HepG2 (cell line): Measurements from ENCODE around the gene AURKA. TPM values are rescaled to one million over a fixed set of nuclear protein-coding genes. Genes with fewer than 3 reads are reported as not detected.
"Not testable (repeated sequence)": the region's sequence is repeated elsewhere in the genome, so short reads cannot be mapped to it uniquely, and the experiment has no call there.

Source experiments
- ATAC-seq: fragments of 200-7000 bp; cut with Tn5 transposase; 3 replicates; pipeline ENCODE4 v1.9.1; 2020; ENCODE audit warnings: mild to moderate bottlenecking, moderate library complexity
- BruUV-seq: library from RNA; stranded (reverse); fragments of 400-500 nt; replicated peaks from 2 replicates; lab custom pipeline; 2021; lab: Mats Ljungman, UMichigan
- CTCF ChIA-PET: fragments of 300-600 bp; formaldehyde crosslinking; extraction: SDS; loops from one replicate; lab custom pipeline; 2021; ENCODE audit warnings: low total read pairs, inconsistent platforms, low intra/inter-chr PET ratio; lab: Yijun Ruan, JAX
- POLR2A ChIA-PET: fragments of 350-600 bp; sonication (Branson Sonifier 250); formaldehyde crosslinking; loops from one replicate; lab custom pipeline; 2020; ENCODE audit warnings: antibody characterized with exemption, inconsistent platforms; lab: Yijun Ruan, JAX
- DNase-seq: peaks from one replicate; pipeline ENCODE4 v3.0.0-alpha.2; 2015; ENCODE audit warnings: low spot score
- FAIRE-seq: peaks from 3 replicates; lab custom pipeline; 2011; peaks lifted over from hg19 to GRCh38; lab: Jason Lieb, UNC
- H2AFZ ChIP-seq: one replicate; pipeline ENCODE4 v1.6.1; 2011; ENCODE audit warnings: low read length, inconsistent platforms
- H3K27ac ChIP-seq: fragments of 300-600 bp; 3 replicates; pipeline ENCODE4 v1.8.0; 2011; ENCODE audit warnings: mixed run types, mild to moderate bottlenecking, mixed read lengths, low read length, inconsistent platforms; ENCODE audit not compliant: insufficient read depth; ENCODE audit errors: extremely low read length
- H3K27me3 ChIP-seq, 2 experiments: fragments of 200-600 bp in 1 of 2; 2 replicates in 1 of 2; 3 replicates in 1 of 2; pipeline versions ENCODE4 v1.6.0 to v1.8.0; 2011; ENCODE audit warnings: low read length in 2 of 2, mild to moderate bottlenecking in 2 of 2, moderate library complexity in 2 of 2, inconsistent platforms in 1 of 2; ENCODE audit not compliant: insufficient read depth in 2 of 2, control insufficient read depth in 1 of 2
- H3K36me3 ChIP-seq, 2 experiments: fragments of 200-600 bp in 1 of 2; replicated peaks in 1 of 2; 2 replicates in 1 of 2; 3 replicates in 1 of 2; pipeline versions ENCODE4 v1.5.1 to v1.8.0; 2011; ENCODE audit warnings: low read length in 2 of 2, inconsistent platforms in 1 of 2; ENCODE audit not compliant: insufficient read depth in 2 of 2, control insufficient read depth in 1 of 2
- H3K4me1 ChIP-seq: 2 replicates; pipeline ENCODE4 v1.5.1; 2012; ENCODE audit warnings: low read length, inconsistent platforms; ENCODE audit not compliant: insufficient read depth
- H3K4me2 ChIP-seq: 2 replicates; pipeline ENCODE4 v1.6.0; 2011; ENCODE audit warnings: low read depth, low read length, inconsistent platforms
- H3K4me3 ChIP-seq, 3 experiments: fragments of 200-600 bp in 1 of 3; sonication (generic), shearing (Covaris generic) in 1 of 3; replicated peaks in 1 of 3; 2 replicates each; pipeline ENCODE4 v1.5.1; 2011 to 2016; ENCODE audit warnings: low read length in 3 of 3, inconsistent platforms in 2 of 3, low read depth in 2 of 3, mild to moderate bottlenecking in 2 of 3, control low read depth in 1 of 3, mixed read lengths in 1 of 3; ENCODE audit not compliant: insufficient read depth in 1 of 3
- H3K79me2 ChIP-seq: one replicate; pipeline ENCODE4 v1.6.1; 2011; ENCODE audit warnings: low read length, inconsistent platforms; ENCODE audit not compliant: insufficient read depth
- H3K9ac ChIP-seq: 2 replicates; pipeline ENCODE4 v1.6.0; 2011; ENCODE audit warnings: mild to moderate bottlenecking, low read depth, low read length, inconsistent platforms; ENCODE audit not compliant: insufficient read depth
- H3K9me3 ChIP-seq: 2 replicates; pipeline ENCODE4 v1.5.1; 2012; ENCODE audit warnings: mild to moderate bottlenecking, low read length
- H4K20me1 ChIP-seq: 2 replicates; pipeline ENCODE4 v1.6.0; 2011; ENCODE audit warnings: inconsistent platforms, mild to moderate bottlenecking, low read length, moderate library complexity; ENCODE audit not compliant: insufficient read depth
- CEBPB ChIP-seq: IDR thresholded peaks from 2 replicates; pipeline ENCODE4 v1.6.1; 2011; ENCODE audit warnings: low read depth, low read length, improper control_type of control experiment, borderline replicate concordance
- MYPOP ChIP-seq: sonication (generic); formaldehyde crosslinking; IDR thresholded peaks from 2 replicates; pipeline ENCODE4 v1.8.1; 2023; ENCODE audit warnings: mild to moderate bottlenecking, moderate library complexity, missing genetic modification reagents
- NFIB ChIP-seq: sonication (generic); formaldehyde crosslinking; IDR thresholded peaks from 2 replicates; pipeline ENCODE4 v1.9.0; 2021; ENCODE audit warnings: missing genetic modification reagents, mild to moderate bottlenecking, borderline replicate concordance
- RBFOX2 ChIP-seq: fragments of 200-400 bp; formaldehyde crosslinking; IDR thresholded peaks from 2 replicates; pipeline ENCODE4 v1.6.1; 2017; ENCODE audit warnings: low read depth, mild to moderate bottlenecking, low read length
- ZNF660 ChIP-seq: sonication (generic); formaldehyde crosslinking; IDR thresholded peaks from 2 replicates; pipeline ENCODE4 v1.5.1; 2020; ENCODE audit warnings: mild to moderate bottlenecking, low read depth, missing genetic modification reagents, borderline replicate concordance
- WGBS: methylation state at CpG from one replicate; pipeline ENCODE4 v1.1.6; 2017; ENCODE audit warnings: low lambda C conversion rate; 5-methylcytosine and 5-hydroxymethylcytosine counted together
- in situ Hi-C: cut with HindIII; loops from 2 replicates; pipeline ENCODE4 v1.10.0; 2017; ENCODE audit warnings: low pct_unique_long_range_greater_than_20kb; ENCODE audit not compliant: extremely low pct_ligation_motif_present
- intact Hi-C: fragments of 100-400 bp; cut with micrococcal nuclease; formaldehyde crosslinking; loops from one replicate; pipeline ENCODE4 v1.10.0; 2022; ENCODE audit not compliant: unreplicated experiment
- polyA plus RNA-seq, 8 experiments: library from polyadenylated mRNA; depleted of rRNA in 3 of 8; stranded (reverse) in 7 of 8; unstranded in 1 of 8; fragments of >200 nt; fragmentation: Illumina TruSeq in 4 of 8; extraction: Trizol in 4 of 8; gene quantifications; 2 replicates each; pipeline versions ENCODE4 v1.2.1 to v1.2.3, GENCODE V29; 2011 to 2016; ENCODE audit warnings: low read depth in 4 of 8, missing spikeins in 1 of 8, mixed read lengths in 1 of 8; ENCODE audit not compliant: insufficient read depth in 1 of 8
- total RNA-seq, 5 experiments: library from RNA; depleted of rRNA; stranded (reverse); fragments of >200 nt; fragmentation: Illumina TruSeq; extraction: Trizol; gene quantifications; 2 replicates each; pipeline ENCODE4 v1.2.3, GENCODE V29; 2016; ENCODE audit warnings: low read depth in 1 of 5

Gene AURKA
- total and polyA plus RNA-seq, 2 of the 13 experiments (the other 11 are each of a cell fraction or from before 2014, with no cell fraction given) = 96.4 to 224 TPM

- DNase-seq (no peak), FAIRE-seq (no peak), ATAC-seq (no peak)
- no peak overlapping the region for H2AFZ ChIP-seq
- no peak overlapping the region for H3K27ac ChIP-seq
- no peak overlapping the region for H3K4me2 ChIP-seq
- in situ Hi-C loops = no loop called here
- no peak for TF ChIP-seq NFIB (CRISPR knock-in tag)
- TF ChIP-seq MYPOP (CRISPR knock-in tag) = no peak
- no peak for TF ChIP-seq ZNF660 (CRISPR knock-in tag)
- no peaks in the 10 kb centered on the region for H4K20me1 ChIP-seq
- H3K9ac ChIP-seq = no peak overlapping the region
- ChIA-PET CTCF (no interaction called here), POLR2A (interaction anchor here (0.6 to 2.0 kb wide), 3 partner anchors 15 to 48 kb away, joined by 3 to 5 read pairs (median 3); partner anchors contain the start of genes AURKA, CSTF1 and FAM210B)
- no peaks in the 10 kb centered on the region for H3K27me3 ChIP-seq
- H3K9me3 ChIP-seq = no peaks in the 10 kb centered on the region
- H3K4me1 ChIP-seq = peaks cover 22% of the 10 kb centered on the region
- no TSS peak for BruUV-seq
- intact Hi-C loops = no loop called here
- H3K36me3 ChIP-seq = peaks cover 16 to 48% of the 10 kb centered on the region in 2 experiments
- WGBS = 97% methylated on average over 3 of the region's 3 CpGs
- H3K4me3 ChIP-seq = no peak overlapping the region
- H3K79me2 ChIP-seq = no peaks in the 10 kb centered on the region
Measured at GRCh38 chr20:56406910-56407309, 14.9 kb upstream of the AURKA start.

GRCh38 chr20:56405356-56405755 is 13.3 kb upstream of the AURKA start:
- peaks cover 23 to 59% of the 10 kb centered on the region in 2 experiments for H3K36me3 ChIP-seq
- TF ChIP-seq CEBPB (peak; percentile 75), RBFOX2 (0 out of 2 replicates have a peak, but pooled peaks have one; percentile 9)
- TF ChIP-seq, all 625 proteins: peak for 2; not testable (repeated sequence) for 623
- WGBS = 98% methylated on average over 12 of the region's 12 CpGs
- DNase-seq, H3K4me2 ChIP-seq, H3K9ac ChIP-seq, intact Hi-C loops, CTCF ChIA-PET, H3K27ac ChIP-seq, FAIRE-seq, ATAC-seq, H3K4me3 ChIP-seq, BruUV-seq, H4K20me1 ChIP-seq, H3K9me3 ChIP-seq, in situ Hi-C loops, H3K79me2 ChIP-seq, H3K27me3 ChIP-seq, H2AFZ ChIP-seq: not testable (repeated sequence)
- peaks cover 12% of the 10 kb centered on the region for H3K4me1 ChIP-seq
- POLR2A ChIA-PET = interaction anchor here (2.0 kb wide), 1 partner anchor 13 kb away, joined by 5 read pairs; the partner anchor contains the start of genes AURKA and CSTF1
